Pancreas (tissue), 10 donors: ENCODE measurements around the gene SRRM3. TPM values are rescaled to one million over a fixed set of nuclear protein-coding genes. Genes with fewer than 3 reads are reported as not detected.
A peak's percentile ranks its signal among the peaks of the same experiment; 100 is the strongest.

Experiments used
- ATAC-seq, 4 donors: fragments of 200-7000 bp; cut with Tn5 transposase; one replicate each; pipeline versions ENCODE4 v1.8.0 to v1.9.1; 2020; ENCODE audit warnings: mild to moderate bottlenecking in 4 of 4, moderate library complexity in 4 of 4
- DNase-seq, 6 donors: peaks; one replicate each; pipeline ENCODE4 v3.0.0-alpha.2; 2020
- FAIRE-seq: peaks from 2 replicates; lab custom pipeline; 2012; peaks lifted over from hg19 to GRCh38; lab: Jason Lieb, UNC
- H3K27ac ChIP-seq, 4 donors: fragments of 200-600 bp; sonication (generic); 1 replicate in 3 of 4; 2 replicates in 1 of 4; pipeline versions ENCODE4 v1.5.0 to v1.8.0; 2020
- H3K27me3 ChIP-seq, 4 donors: fragments of 200-600 bp; one replicate each; pipeline ENCODE4 v1.8.0; 2021
- H3K36me3 ChIP-seq, 3 donors: fragments of 200-600 bp; sonication (generic) in 1 of 3; one replicate each; pipeline versions ENCODE4 v1.5.0 to v1.8.0; 2020 to 2021
- H3K4me1 ChIP-seq, 3 donors: fragments of 200-600 bp; one replicate each; pipeline ENCODE4 v1.8.0; 2021
- H3K4me3 ChIP-seq, 4 donors: fragments of 200-600 bp; sonication (generic) in 2 of 4; one replicate each; pipeline versions ENCODE4 v1.5.0 to v1.8.0; 2020 to 2021
- H3K9me3 ChIP-seq, 4 donors: fragments of 200-600 bp; one replicate each; pipeline ENCODE4 v1.8.0; 2021
- CTCF ChIP-seq, 4 donors: fragments of 200-600 bp; sonication (generic) in 3 of 4; IDR thresholded peaks; one replicate each; pipeline versions ENCODE4 v1.5.0 to v1.8.0; 2021; ENCODE audit warnings: antibody characterized with exemption in 4 of 4
- WGBS, 2 donors: extraction: QIAGEN DNeasy Blood & Tissue Kit; methylation state at CpG; one replicate each; pipeline ENCODE4 v1.1.7; 2013; 5-methylcytosine and 5-hydroxymethylcytosine counted together
- intact Hi-C, 3 donors: fragments of 100-400 bp; cut with DNase I; formaldehyde crosslinking; loops; one replicate each; pipeline versions ENCODE4 v1.11.1 to v1.14.2; 2022
- polyA plus RNA-seq, 2 donors: library from polyadenylated mRNA; stranded (reverse); fragments of 200-250 nt; gene quantifications; one replicate each; pipeline ENCODE4 v1.2.3, GENCODE V29; 2013
- total RNA-seq, 6 donors: library from RNA; stranded (reverse); fragmentation: NEBNext Ultra II Directional in 4 of 6; extraction: Animal tissue kit (Norgen Biotek cat#: 25700) in 4 of 6; gene quantifications; one replicate each; pipeline versions ENCODE4 v1.2.1 to v1.2.4, GENCODE V29; 2021 to 2023
- donor health status: healthy with polysubstance abuse.
- donor health status: DM: no; HTN: no; CAD: no; lungs with moderate emphysema.
- donor health status: DM: no; HTN: no; CAD: no.
- donor health status: control.
- donor health status: control.
- donor health status: Bipolar disorder and iron deficiency.
- donor health status: DM: yes; HTN: yes; CAD: no.
- donor health status: DM: no; HTN: no; CAD: no.
- donor health status: DM: no; HTN: no; CAD: no.
- donor health status: DM: yes; HTN: yes; CAD: no.

The SRRM3 gene
- total and polyA plus RNA-seq, 8 donors = 1.2 to 10.4 (median 2.0) TPM

DNA sequence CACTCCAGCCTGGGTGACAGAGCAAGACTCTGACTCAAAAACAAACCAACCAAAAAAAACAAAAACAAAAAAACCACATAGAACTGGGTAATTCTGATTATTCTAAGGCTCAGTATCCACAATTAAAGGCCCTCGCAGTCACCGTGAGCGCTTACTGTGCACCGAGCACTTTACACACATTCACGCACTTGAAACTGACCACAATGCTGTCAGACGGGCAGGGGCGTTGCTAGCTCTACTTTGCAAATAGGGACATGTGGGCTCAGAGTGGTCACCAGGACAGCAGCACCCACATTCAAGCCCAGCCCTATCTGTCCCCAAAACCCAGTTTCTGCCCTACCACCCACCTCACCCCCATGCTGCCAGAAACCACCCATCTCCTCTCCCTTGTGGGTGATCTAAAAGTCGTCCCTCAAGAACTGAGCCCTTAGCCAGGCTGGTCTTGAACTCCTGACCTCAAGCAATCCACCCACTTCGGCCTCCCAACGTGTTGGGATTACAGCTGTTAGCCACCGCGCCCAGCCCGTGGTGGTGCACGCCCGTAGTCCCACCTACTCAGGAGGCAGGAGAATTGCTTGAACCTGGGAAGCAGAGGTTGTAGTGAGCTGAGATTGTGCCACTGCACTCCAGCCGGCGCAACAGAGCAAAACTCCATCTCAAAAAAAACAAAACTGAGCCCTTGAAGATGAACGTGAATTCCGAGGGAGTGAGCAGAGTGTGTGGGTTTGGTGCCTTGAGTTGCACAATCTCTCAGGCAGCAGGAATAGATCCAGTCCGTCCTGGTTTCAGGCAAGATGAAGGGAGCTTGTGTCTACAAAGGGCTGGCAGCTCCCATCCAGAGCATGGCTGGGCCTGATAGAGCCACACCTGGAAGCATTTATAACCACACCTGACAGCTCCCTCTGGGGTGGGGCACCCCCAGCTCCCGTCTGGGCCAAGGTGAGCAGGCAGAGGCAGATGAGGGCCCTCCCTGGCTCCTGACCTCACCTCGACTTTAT is 95.3 kb downstream of the SRRM3 start:
- H3K4me1 ChIP-seq = peaks cover 15 to 47% (median 39%) of the 10 kb centered on the region in 3 donors
- intact Hi-C loops = no loop called here
- WGBS, 2 donors = 46 to 47% methylated on average over 22 of the region's 22 CpGs
- ATAC-seq = peak; percentile 30 to 62 (median 58)
- H3K27ac ChIP-seq = peak overlapping the region; percentile 71 to 99 (median 88)
- no peak for FAIRE-seq
- peak; percentile 77 to 90 (median 84) for DNase-seq
- H3K27me3 ChIP-seq = no peaks in the 10 kb centered on the region
- H3K9me3 ChIP-seq = no peaks in the 10 kb centered on the region
- no peaks in the 10 kb centered on the region for H3K36me3 ChIP-seq
- TF ChIP-seq CTCF (IDR thresholded peaks at IDR 0.05) = no peak
- no peak overlapping the region for H3K4me3 ChIP-seq

DNA sequence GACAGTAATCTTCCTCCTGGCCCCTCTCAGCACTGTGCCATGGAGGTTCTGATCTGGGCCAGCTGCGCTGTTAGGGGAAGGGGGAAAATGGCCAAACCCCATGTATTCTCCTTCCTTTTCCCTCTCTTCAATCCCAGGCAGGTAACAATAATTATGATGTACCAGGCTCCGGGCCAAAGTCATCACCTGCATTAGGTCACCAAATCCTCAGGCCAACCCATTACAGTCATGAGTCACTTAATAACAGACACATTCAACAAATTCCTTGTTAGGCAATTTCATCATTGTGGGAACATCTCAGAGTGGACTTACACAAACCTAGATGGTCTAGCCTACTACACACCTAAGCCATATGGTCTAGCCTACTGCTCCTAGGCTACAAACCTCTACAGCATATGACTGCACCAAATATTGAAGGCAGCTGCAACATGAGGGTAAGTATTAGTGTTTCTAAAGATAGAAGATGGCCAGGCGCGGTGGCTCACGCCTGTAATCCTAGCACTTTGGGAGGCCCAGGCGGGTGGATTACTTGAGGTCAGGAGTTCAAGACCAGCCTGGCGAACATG is 98.6 kb downstream of the SRRM3 start:
- Histone ChIP-seq H3K27ac (peak overlapping the region; percentile 17 to 100 (median 62)), H3K27me3 (no peaks in the 10 kb centered on the region), H3K4me1 (peaks cover 21 to 38% (median 28%) of the 10 kb centered on the region in 3 donors), H3K36me3 (no peaks in the 10 kb centered on the region), H3K9me3 (no peaks in the 10 kb centered on the region), H3K4me3 (no peak overlapping the region)
- DNase-seq (peak in 4 of 6 donors; percentile 78 to 85 (median 82)), FAIRE-seq (no peak), ATAC-seq (peak in 3 of 4 donors; percentile 2 to 26 (median 14))
- intact Hi-C loops = no loop called here
- TF ChIP-seq CTCF (IDR thresholded peaks at IDR 0.05) = no peak
- 73 to 77% methylated on average over 7 of the region's 7 CpGs for WGBS, 2 donors

DNA sequence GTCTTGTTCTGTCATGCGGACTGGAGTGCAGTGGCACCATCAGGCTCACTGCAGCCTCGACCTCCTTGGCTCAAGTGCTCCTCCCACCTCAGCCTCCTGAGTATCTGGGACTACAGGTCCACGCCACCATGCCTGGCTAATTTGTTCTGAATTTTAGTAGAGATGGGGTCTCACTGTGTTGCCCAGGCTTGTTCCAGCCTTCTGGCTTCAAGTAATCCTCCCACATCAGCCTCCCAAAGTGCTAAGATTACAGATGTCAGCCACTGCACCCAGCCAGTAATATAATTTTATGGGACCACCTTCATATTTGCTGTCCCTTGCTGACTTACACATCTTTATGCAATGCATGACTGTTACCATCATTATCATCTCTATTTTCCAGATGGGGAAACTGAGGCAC is 99.3 kb downstream of the SRRM3 start:
- ATAC-seq = no peak
- no peak for TF ChIP-seq CTCF (IDR thresholded peaks at IDR 0.05)
- H3K27ac ChIP-seq = peak overlapping the region in 3 of 4 donors; percentile 17 to 100 (median 83)
- no peak for DNase-seq
- no peaks in the 10 kb centered on the region for H3K36me3 ChIP-seq
- H3K27me3 ChIP-seq = no peaks in the 10 kb centered on the region
- intact Hi-C loops = no loop called here
- H3K4me1 ChIP-seq = peaks cover 22 to 35% (median 22%) of the 10 kb centered on the region in 3 donors
- no peak for FAIRE-seq
- no peaks in the 10 kb centered on the region for H3K9me3 ChIP-seq
- WGBS, 2 donors = 91 to 93% methylated on average over 3 of the region's 3 CpGs
- no peak overlapping the region for H3K4me3 ChIP-seq

DNA sequence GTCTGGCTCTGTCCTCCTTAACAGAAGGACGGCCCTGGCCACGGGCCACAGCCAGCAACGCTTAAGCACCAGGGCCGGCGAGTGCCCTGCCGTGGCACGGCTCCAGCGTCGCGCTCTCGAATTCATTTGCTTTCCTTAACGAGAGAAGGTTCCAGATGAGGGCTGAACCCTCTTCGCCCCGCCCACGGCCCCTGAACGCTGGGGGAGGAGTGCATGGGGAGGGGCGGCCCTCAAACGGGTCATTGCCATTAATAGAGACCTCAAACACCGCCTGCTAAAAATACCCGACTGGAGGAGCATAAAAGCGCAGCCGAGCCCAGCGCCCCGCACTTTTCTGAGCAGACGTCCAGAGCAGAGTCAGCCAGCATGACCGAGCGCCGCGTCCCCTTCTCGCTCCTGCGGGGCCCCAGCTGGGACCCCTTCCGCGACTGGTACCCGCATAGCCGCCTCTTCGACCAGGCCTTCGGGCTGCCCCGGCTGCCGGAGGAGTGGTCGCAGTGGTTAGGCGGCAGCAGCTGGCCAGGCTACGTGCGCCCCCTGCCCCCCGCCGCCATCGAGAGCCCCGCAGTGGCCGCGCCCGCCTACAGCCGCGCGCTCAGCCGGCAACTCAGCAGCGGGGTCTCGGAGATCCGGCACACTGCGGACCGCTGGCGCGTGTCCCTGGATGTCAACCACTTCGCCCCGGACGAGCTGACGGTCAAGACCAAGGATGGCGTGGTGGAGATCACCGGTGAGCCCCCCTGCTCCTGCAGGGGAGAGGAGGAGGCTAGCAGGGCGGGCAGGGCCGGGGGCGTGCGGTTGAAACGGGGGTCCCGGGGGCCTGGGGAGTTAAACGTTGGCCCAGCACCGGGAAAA is 100.9 kb downstream of the SRRM3 start, which contains the start of gene HSPB1:
Gene HSPB1 (plus strand): TSS at position 327 of the 855 bp plus-strand sequence. CDS start 40 bp downstream, at position 367.
- Histone ChIP-seq H3K27me3 (no peaks in the 10 kb centered on the region), H3K4me3 (peak within 1 kb of the TSS; percentile 38 to 74 (median 68)), H3K4me1 (peaks cover 22 to 32% (median 23%) of the 10 kb centered on the region in 3 donors), H3K9me3 (no peaks in the 10 kb centered on the region), H3K36me3 (no peaks in the 10 kb centered on the region), H3K27ac (peak within 1 kb of the TSS; percentile 93 to 100 (median 98))
- DNase-seq = peak; percentile 96 to 99 (median 97)
- peak; percentile 20 for FAIRE-seq
- TF ChIP-seq CTCF (IDR thresholded peaks at IDR 0.05) = no peak
- WGBS, 2 donors = 0 to 1% methylated on average over 70 to 75 of the region's 75 CpGs
- ATAC-seq = peak; percentile 58 to 80 (median 69)
- intact Hi-C loops = no loop called here
